A549 (cell line): ENCODE measurements around the gene CDH4. TPM values are rescaled to one million over a fixed set of nuclear protein-coding genes. Genes with fewer than 3 reads are reported as not detected.

ENCODE experiments used
- ATAC-seq, 2 experiments: fragments of 200-7000 bp in 1 of 2; fragments of >200 bp in 1 of 2; cut with Nextera tagmentation in 1 of 2; cut with Tn5 transposase in 1 of 2; 3 replicates each; pipeline versions ENCODE4 v1.8.0 to v1.9.1; 2018 to 2020; ENCODE audit warnings: mild to moderate bottlenecking in 1 of 2, moderate library complexity in 1 of 2
- CTCF ChIA-PET: fragments of 300-600 bp; sonication (Branson Sonifier 250); formaldehyde crosslinking; extraction: SDS; loops from one replicate; lab custom pipeline; 2021; ENCODE audit warnings: antibody characterized with exemption, inconsistent platforms; lab: Yijun Ruan, JAX
- POLR2A ChIA-PET: fragments of 350-600 bp; formaldehyde crosslinking; extraction: SDS; loops from one replicate; lab custom pipeline; 2021; ENCODE audit warnings: antibody characterized with exemption, inconsistent platforms; lab: Yijun Ruan, JAX
- DNase-seq, 2 experiments: peaks; one replicate each; pipeline versions ENCODE4 v3.0.0 to v3.0.0-alpha.2; 2011 to 2016; ENCODE audit warnings: low read depth in 1 of 2, low spot score in 1 of 2
- FAIRE-seq: peaks from 2 replicates; lab custom pipeline; 2011; peaks lifted over from hg19 to GRCh38; lab: Jason Lieb, UNC
- H3K27ac ChIP-seq, 2 experiments: fragments of >200 bp; sonication (Bioruptor Twin); formaldehyde crosslinking; 3 replicates each; pipeline ENCODE4 v1.5.1; 2016 to 2017
- H3K4me1 ChIP-seq: fragments of >200 bp; sonication (Bioruptor Twin); formaldehyde crosslinking; 3 replicates; pipeline ENCODE4 v1.6.1; 2016
- H3K4me2 ChIP-seq: fragments of >200 bp; sonication (Bioruptor Twin); formaldehyde crosslinking; 3 replicates; pipeline ENCODE4 v1.6.1; 2016
- H3K4me3 ChIP-seq: fragments of >200 bp; sonication (Bioruptor Twin); formaldehyde crosslinking; 3 replicates; pipeline ENCODE4 v1.5.1; 2016
- H3K9me3 ChIP-seq: fragments of >200 bp; sonication (Bioruptor Twin); formaldehyde crosslinking; 3 replicates; pipeline ENCODE4 v1.6.1; 2016
- BHLHE40 ChIP-seq: IDR thresholded peaks from 2 replicates; pipeline ENCODE4 v1.6.1; 2012; ENCODE audit warnings: low read depth, low read length, inconsistent platforms
- CBX2 ChIP-seq: fragments of 200-600 bp; sonication (generic); IDR thresholded peaks from 2 replicates; pipeline ENCODE4 v1.6.1; 2016; ENCODE audit warnings: low read depth, mild to moderate bottlenecking, borderline replicate concordance
- CEBPB ChIP-seq, 2 experiments: fragments of >200 bp in 1 of 2; sonication (Bioruptor Twin) in 1 of 2; formaldehyde crosslinking in 1 of 2; IDR thresholded peaks; 2 replicates each; pipeline ENCODE4 v1.6.1; 2012 to 2016
- E2F6 ChIP-seq: IDR thresholded peaks from 2 replicates; pipeline ENCODE4 v1.6.1; 2012; ENCODE audit warnings: low read depth, borderline replicate concordance
- EHF ChIP-seq: fragments of 250-450 bp; sonication (Bioruptor Pico); IDR thresholded peaks from 2 replicates; pipeline ENCODE4 v1.5.0; 2020; ENCODE audit warnings: mild to moderate bottlenecking
- EHMT2 ChIP-seq: fragments of 200-600 bp; sonication (generic); IDR thresholded peaks from 2 replicates; pipeline ENCODE4 v1.6.1; 2016; ENCODE audit warnings: antibody characterized with exemption, low read depth, mild to moderate bottlenecking, moderate library complexity
- FOSB ChIP-seq: fragments of 250-450 bp; sonication (Bioruptor Pico); IDR thresholded peaks from 2 replicates; pipeline ENCODE4 v1.5.0; 2020; ENCODE audit warnings: mild to moderate bottlenecking, moderate library complexity
- FOSL2 ChIP-seq, 2 experiments: fragments of 450-650 bp in 1 of 2; fragments of >200 bp in 1 of 2; sonication (Bioruptor Twin) in 1 of 2; formaldehyde crosslinking; IDR thresholded peaks; 2 replicates each; pipeline versions ENCODE4 v1.5.0 to v1.6.1; 2016 to 2020; ENCODE audit warnings: mild to moderate bottlenecking in 1 of 2, moderate library complexity in 1 of 2
- FOXS1 ChIP-seq: fragments of 250-450 bp; sonication (Bioruptor Pico); IDR thresholded peaks from 2 replicates; pipeline ENCODE4 v1.5.0; 2020; ENCODE audit warnings: mild to moderate bottlenecking, moderate library complexity
- HOXA7 ChIP-seq: fragments of 250-450 bp; sonication (Bioruptor Pico); IDR thresholded peaks from 2 replicates; pipeline ENCODE4 v1.5.0; 2020; ENCODE audit warnings: mild to moderate bottlenecking, moderate library complexity
- HOXB5 ChIP-seq: fragments of 250-450 bp; sonication (Bioruptor Pico); IDR thresholded peaks from 2 replicates; pipeline ENCODE4 v1.5.0; 2020; ENCODE audit warnings: mild to moderate bottlenecking, moderate library complexity
- JUN ChIP-seq, 2 experiments: fragments of >200 bp; sonication (Bioruptor Twin); formaldehyde crosslinking; IDR thresholded peaks; 2 replicates in 1 of 2; 3 replicates in 1 of 2; pipeline ENCODE4 v1.6.1; 2016 to 2017
- JUNB ChIP-seq: fragments of >200 bp; sonication (Bioruptor Twin); formaldehyde crosslinking; IDR thresholded peaks from 2 replicates; pipeline ENCODE4 v1.6.1; 2016
- KDM1A ChIP-seq: fragments of 200-600 bp; sonication (generic); IDR thresholded peaks from 2 replicates; pipeline ENCODE4 v1.6.1; 2016; ENCODE audit warnings: low read depth, mild to moderate bottlenecking
- MAFK ChIP-seq: fragments of 450-650 bp; IDR thresholded peaks from 2 replicates; pipeline ENCODE4 v1.6.1; 2014; ENCODE audit not compliant: partially characterized antibody
- MAX ChIP-seq: IDR thresholded peaks from 2 replicates; pipeline ENCODE4 v1.6.1; 2012
- MYC ChIP-seq: IDR thresholded peaks from 2 replicates; pipeline ENCODE4 v1.6.1; 2012; ENCODE audit warnings: mild to moderate bottlenecking, inconsistent platforms, low read length, improper control_type of control experiment, borderline replicate concordance
- NR3C1 ChIP-seq: fragments of >200 bp; sonication (Bioruptor Twin); formaldehyde crosslinking; IDR thresholded peaks from 3 replicates; pipeline ENCODE4 v1.6.1; 2017
- PHF8 ChIP-seq: fragments of 200-600 bp; sonication (generic); IDR thresholded peaks from 2 replicates; pipeline ENCODE4 v1.6.1; 2016; ENCODE audit warnings: low read depth, mild to moderate bottlenecking, antibody characterized with exemption, moderate library complexity, borderline replicate concordance
- RNF2 ChIP-seq: fragments of 200-600 bp; sonication (generic); IDR thresholded peaks from 2 replicates; pipeline ENCODE4 v1.6.1; 2016; ENCODE audit warnings: low read depth, mild to moderate bottlenecking, antibody characterized with exemption, moderate library complexity, borderline replicate concordance
- TFCP2L1 ChIP-seq: fragments of 250-450 bp; sonication (Bioruptor Pico); IDR thresholded peaks from 2 replicates; pipeline ENCODE4 v1.5.0; 2021; ENCODE audit warnings: mild to moderate bottlenecking
- ZFP36 ChIP-seq: fragments of 450-650 bp; IDR thresholded peaks from 2 replicates; pipeline ENCODE4 v1.6.1; 2014; ENCODE audit warnings: borderline replicate concordance; ENCODE audit not compliant: partially characterized antibody
- WGBS: methylation state at CpG from one replicate; pipeline ENCODE4 v1.1.6; 2017; ENCODE audit errors: missing lambda C conversion rate; 5-methylcytosine and 5-hydroxymethylcytosine counted together
- polyA plus RNA-seq, 4 experiments: library from polyadenylated mRNA; depleted of rRNA in 3 of 4; stranded (reverse); fragments of >200 nt; fragmentation: RNase III in 1 of 4; extraction: RNeasy Plus Mini Kit Qiagen cat#74134 plus additional on column Dnase treatment in 1 of 4; gene quantifications; 2 replicates in 3 of 4; 3 replicates in 1 of 4; pipeline ENCODE4 v1.2.3, GENCODE V29; 2011 to 2017

CDH4 gene
- polyA plus RNA-seq, 2 of the 4 experiments (the other 2 are of a cell fraction) = 3.4 to 10.3 TPM

GRCh38 chr20:61426352-61426751 lies 174.3 kb downstream of the CDH4 start:
- POLR2A ChIA-PET = no interaction called here
- no peak for FAIRE-seq
- CTCF ChIA-PET = interaction anchor here (1.1 kb wide), 1 partner anchor 12 kb away, joined by 5 read pairs; no protein-coding TSS in a partner anchor

GRCh38 chr20:61429458-61430227 lies 177.6 kb downstream of the CDH4 start:
- no peaks in the 10 kb centered on the region for H3K4me1 ChIP-seq
- 87% methylated on average over 4 of the region's 4 CpGs for WGBS

More at GRCh38 chr20:61426352-61426751, 174.3 kb downstream of the CDH4 start:
- ATAC-seq (no peak), DNase-seq (no peak)
- WGBS = 74% methylated on average over 8 of the region's 8 CpGs
- H3K4me3 ChIP-seq = no peak overlapping the region
- TF ChIP-seq FOXS1 (CRISPR knock-in tag) = no peak
- H3K4me1 ChIP-seq = no peaks in the 10 kb centered on the region
- H3K4me2 ChIP-seq = no peak overlapping the region
- no peaks in the 10 kb centered on the region for H3K9me3 ChIP-seq
- H3K27ac ChIP-seq = no peak overlapping the region

GRCh38 chr20:61430228-61430624 lies 178.2 kb downstream of the CDH4 start:
- DNase-seq (no peak), ATAC-seq (no peak), FAIRE-seq (no peak)
- H3K4me3 ChIP-seq = no peak overlapping the region
- CTCF ChIA-PET = no interaction called here
- H3K27ac ChIP-seq = no peak overlapping the region
- H3K9me3 ChIP-seq = no peaks in the 10 kb centered on the region
- H3K4me1 ChIP-seq = no peaks in the 10 kb centered on the region
- POLR2A ChIA-PET = no interaction called here
- WGBS = 87% methylated on average over 11 of the region's 11 CpGs
- H3K4me2 ChIP-seq = no peak overlapping the region
- TF ChIP-seq JUN (IDR thresholded peaks at IDR 0.05) (no peak), TFCP2L1 (CRISPR knock-in tag) (no peak), MYC (no peak), KDM1A (no peak), NR3C1 (no peak), RNF2 (no peak), HOXA7 (CRISPR knock-in tag) (no peak), FOSB (CRISPR knock-in tag) (no peak), CEBPB (IDR thresholded peaks at IDR 0.05) (no peak), BHLHE40 (no peak), E2F6 (no peak), EHMT2 (no peak), JUNB (no peak), HOXB5 (CRISPR knock-in tag) (no peak), PHF8 (no peak), FOSL2 (IDR thresholded peaks at IDR 0.05) (no peak), FOSL2 (CRISPR knock-in tag; IDR thresholded peaks at IDR 0.05) (no peak), ZFP36 (no peak), MAX (no peak), EHF (CRISPR knock-in tag) (no peak), CBX2 (no peak)
- TF ChIP-seq, all 56 proteins: peak for 0

More at GRCh38 chr20:61429458-61430227, 177.6 kb downstream of the CDH4 start:
- TF ChIP-seq MAFK (peak; percentile 62), NR3C1 (no peak)
- H3K27ac ChIP-seq = no peak overlapping the region
- H3K4me3 ChIP-seq = no peak overlapping the region
- POLR2A ChIA-PET = no interaction called here
- no peaks in the 10 kb centered on the region for H3K9me3 ChIP-seq
- FAIRE-seq (no peak), DNase-seq (no peak), ATAC-seq (no peak)
- H3K4me2 ChIP-seq = no peak overlapping the region
- CTCF ChIA-PET = no interaction called here
